ENCODE data around the gene TRIO. TPM values are rescaled to one million over a fixed set of nuclear protein-coding genes. Genes with fewer than 3 reads are reported as not detected.

TRIO gene
- total RNA-seq, 1 experiment from 2014 or later: 68.4 TPM

DNA sequence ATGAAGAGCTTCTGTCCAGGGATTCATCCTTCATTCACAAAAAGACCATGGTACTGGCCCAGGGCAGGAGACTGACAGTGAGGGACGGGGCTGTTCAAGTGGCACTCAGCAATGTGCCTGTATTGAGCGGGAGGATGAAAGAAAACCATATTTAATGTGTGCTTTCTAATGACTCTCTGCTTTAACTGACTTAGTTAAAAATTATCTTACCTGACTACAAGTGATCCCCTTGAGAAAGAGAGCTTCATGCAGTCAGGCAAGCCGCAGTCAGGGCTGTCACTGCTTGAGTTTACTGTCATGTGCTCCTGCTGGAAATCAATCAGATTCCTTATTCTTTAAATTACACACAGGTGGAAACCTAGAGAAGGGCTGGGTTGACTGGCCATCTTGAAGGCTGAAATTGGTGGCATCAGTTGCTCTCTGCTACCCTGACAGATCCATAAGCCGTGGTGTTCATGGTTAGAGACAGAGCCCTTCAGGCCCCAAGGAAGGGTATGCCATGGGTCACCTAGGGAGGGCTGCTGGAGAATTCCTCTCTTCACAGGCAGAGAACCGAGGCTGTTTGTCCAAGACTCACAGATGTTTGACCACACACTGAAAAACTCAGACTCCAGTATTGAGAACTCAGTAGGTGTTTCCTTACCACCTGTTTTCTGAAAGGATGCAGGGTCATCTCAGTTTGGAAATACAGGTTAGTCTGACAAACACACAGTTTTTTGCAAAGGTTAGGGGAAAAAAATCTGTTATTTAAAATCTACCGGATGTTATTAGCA lies 70.9 kb downstream of the TRIO start:
- Histone ChIP-seq H2AFZ (ENCODE audit: low read depth, low read length, poor library complexity, severe bottlenecking) (no peak overlapping the region), H3K27ac (ENCODE audit: low read depth, low read length) (no peak overlapping the region), H3K4me1 (ENCODE audit: control insufficient read depth in 1 of 2, insufficient read depth in 2 of 2, low read length in 2 of 2) (peaks cover 8 to 13% of the 10 kb centered on the region in 2 experiments; a peak in 3 of 4 replicates), H3K4me2 (ENCODE audit: low read length) (no peak overlapping the region), H3K27me3 (ENCODE audit: insufficient read depth, low read length) (no peaks in the 10 kb centered on the region), H3K9me2 (ENCODE audit: insufficient read depth) (no peaks in the 10 kb centered on the region), H3K4me3 (replicated peaks in 1 of 2; ENCODE audit: low read depth in 1 of 2, low read length in 2 of 2) (no peak overlapping the region), H4K20me1 (ENCODE audit: insufficient read depth) (peaks cover 17% of the 10 kb centered on the region; the same call in 1 of the 2 replicates), H3K9me3 (ENCODE audit: control insufficient read depth in 1 of 2, insufficient read depth in 1 of 2, low read depth in 1 of 2, low read length in 2 of 2) (no peaks in the 10 kb centered on the region), H3K36me3 (ENCODE audit: control insufficient read depth in 1 of 2, insufficient read depth in 2 of 2, low read length in 2 of 2) (no peaks in the 10 kb centered on the region), H3K9ac (ENCODE audit: low read length) (no peak overlapping the region), H3K79me2 (ENCODE audit: insufficient read depth, low read length) (peaks cover 99% of the 10 kb centered on the region)
- TF ChIP-seq POLR2AphosphoS5 (IDR thresholded peaks at IDR 0.05; ENCODE audit: low read depth, low read length) (no peak), FOSL1 (IDR thresholded peaks at IDR 0.05; ENCODE audit: low read depth) (no peak), ZFX (IDR thresholded peaks at IDR 0.05) (no peak), SIN3A (IDR thresholded peaks at IDR 0.05; ENCODE audit: low read depth) (no peak), EGR1 (IDR thresholded peaks at IDR 0.05; ENCODE audit: low read depth) (no peak)
- TF ChIP-seq, protein P1, sequence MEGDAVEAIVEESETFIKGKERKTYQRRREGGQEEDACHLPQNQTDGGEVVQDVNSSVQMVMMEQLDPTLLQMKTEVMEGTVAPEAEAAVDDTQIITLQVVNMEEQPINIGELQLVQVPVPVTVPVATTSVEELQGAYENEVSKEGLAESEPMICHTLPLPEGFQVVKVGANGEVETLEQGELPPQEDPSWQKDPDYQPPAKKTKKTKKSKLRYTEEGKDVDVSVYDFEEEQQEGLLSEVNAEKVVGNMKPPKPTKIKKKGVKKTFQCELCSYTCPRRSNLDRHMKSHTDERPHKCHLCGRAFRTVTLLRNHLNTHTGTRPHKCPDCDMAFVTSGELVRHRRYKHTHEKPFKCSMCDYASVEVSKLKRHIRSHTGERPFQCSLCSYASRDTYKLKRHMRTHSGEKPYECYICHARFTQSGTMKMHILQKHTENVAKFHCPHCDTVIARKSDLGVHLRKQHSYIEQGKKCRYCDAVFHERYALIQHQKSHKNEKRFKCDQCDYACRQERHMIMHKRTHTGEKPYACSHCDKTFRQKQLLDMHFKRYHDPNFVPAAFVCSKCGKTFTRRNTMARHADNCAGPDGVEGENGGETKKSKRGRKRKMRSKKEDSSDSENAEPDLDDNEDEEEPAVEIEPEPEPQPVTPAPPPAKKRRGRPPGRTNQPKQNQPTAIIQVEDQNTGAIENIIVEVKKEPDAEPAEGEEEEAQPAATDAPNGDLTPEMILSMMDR (IDR thresholded peaks at IDR 0.05 in 2 of 3, conservative IDR thresholded peaks at IDR 0.05 in 1 of 3; ENCODE audit: borderline replicate concordance in 1 of 3, insufficient read depth in 1 of 3, low read depth in 2 of 3, low read length in 2 of 3): no peak
- POLR2A ChIA-PET: no interaction called here
- CTCF ChIA-PET: no interaction called here
- ATAC-seq: no peak
- RAD21 ChIA-PET (ENCODE audit: low non-redundant PET in 1 of 2, low total read pairs in 2 of 2, uncharacterized antibody in 2 of 2, unreplicated experiment in 2 of 2): no interaction called here
- no peak for DNase-seq (ENCODE audit: low read depth, low spot score)
- intact Hi-C loops (cut with micrococcal nuclease): no loop called here
- no TSS peak for BruUV-seq (replicated peaks)

DNA sequence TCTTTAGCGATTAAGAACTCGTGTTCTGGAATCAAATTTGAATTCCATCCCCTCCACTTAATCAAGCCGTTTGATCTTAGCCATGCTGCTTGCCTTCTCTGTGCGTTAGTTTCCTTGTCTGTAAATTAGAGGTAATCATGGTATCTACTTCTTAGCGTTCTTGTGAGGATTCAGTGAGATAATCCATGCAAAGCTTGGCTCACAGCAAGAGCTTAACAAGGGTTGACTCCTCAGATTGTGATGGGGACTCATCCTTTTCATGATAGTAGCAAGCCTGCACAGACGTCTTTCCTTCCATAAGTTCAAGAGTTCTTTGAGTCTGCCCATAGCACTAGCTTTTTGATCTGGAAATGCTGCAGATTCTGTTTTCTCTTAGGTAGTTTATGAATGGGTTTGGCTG lies 72.8 kb downstream of the TRIO start:
- no peak overlapping the region for H3K27ac ChIP-seq (ENCODE audit: low read depth, low read length)
- peaks cover 17% of the 10 kb centered on the region; the same call in 1 of the 2 replicates for H4K20me1 ChIP-seq (ENCODE audit: insufficient read depth)
- no peaks in the 10 kb centered on the region for H3K9me2 ChIP-seq (ENCODE audit: insufficient read depth)
- RAD21 ChIA-PET (ENCODE audit: low non-redundant PET in 1 of 2, low total read pairs in 2 of 2, uncharacterized antibody in 2 of 2, unreplicated experiment in 2 of 2): no interaction called here
- intact Hi-C loops (cut with micrococcal nuclease): no loop called here
- no peak overlapping the region for H3K4me3 ChIP-seq (replicated peaks in 1 of 2; ENCODE audit: low read depth in 1 of 2, low read length in 2 of 2)
- H3K9me3 ChIP-seq (ENCODE audit: control insufficient read depth in 1 of 2, insufficient read depth in 1 of 2, low read depth in 1 of 2, low read length in 2 of 2): no peaks in the 10 kb centered on the region
- H3K9ac ChIP-seq (ENCODE audit: low read length): no peak overlapping the region
- POLR2A ChIA-PET: no interaction called here
- no peak overlapping the region for H2AFZ ChIP-seq (ENCODE audit: low read depth, low read length, poor library complexity, severe bottlenecking)
- no peaks in the 10 kb centered on the region for H3K36me3 ChIP-seq (ENCODE audit: control insufficient read depth in 1 of 2, insufficient read depth in 2 of 2, low read length in 2 of 2)
- H3K4me2 ChIP-seq (ENCODE audit: low read length): no peak overlapping the region
- H3K79me2 ChIP-seq (ENCODE audit: insufficient read depth, low read length): peaks cover 97% of the 10 kb centered on the region
- no TSS peak for BruUV-seq (replicated peaks)
- DNase-seq (ENCODE audit: low read depth, low spot score) (no peak), ATAC-seq (no peak)
- CTCF ChIA-PET: no interaction called here
- H3K4me1 ChIP-seq (ENCODE audit: control insufficient read depth in 1 of 2, insufficient read depth in 2 of 2, low read length in 2 of 2): peaks cover 8 to 13% of the 10 kb centered on the region in 2 experiments; a peak in 3 of 4 replicates
- TF ChIP-seq ELF1 (IDR thresholded peaks at IDR 0.05; ENCODE audit: borderline replicate concordance, low read depth): no peak
- TF ChIP-seq, protein P2, sequence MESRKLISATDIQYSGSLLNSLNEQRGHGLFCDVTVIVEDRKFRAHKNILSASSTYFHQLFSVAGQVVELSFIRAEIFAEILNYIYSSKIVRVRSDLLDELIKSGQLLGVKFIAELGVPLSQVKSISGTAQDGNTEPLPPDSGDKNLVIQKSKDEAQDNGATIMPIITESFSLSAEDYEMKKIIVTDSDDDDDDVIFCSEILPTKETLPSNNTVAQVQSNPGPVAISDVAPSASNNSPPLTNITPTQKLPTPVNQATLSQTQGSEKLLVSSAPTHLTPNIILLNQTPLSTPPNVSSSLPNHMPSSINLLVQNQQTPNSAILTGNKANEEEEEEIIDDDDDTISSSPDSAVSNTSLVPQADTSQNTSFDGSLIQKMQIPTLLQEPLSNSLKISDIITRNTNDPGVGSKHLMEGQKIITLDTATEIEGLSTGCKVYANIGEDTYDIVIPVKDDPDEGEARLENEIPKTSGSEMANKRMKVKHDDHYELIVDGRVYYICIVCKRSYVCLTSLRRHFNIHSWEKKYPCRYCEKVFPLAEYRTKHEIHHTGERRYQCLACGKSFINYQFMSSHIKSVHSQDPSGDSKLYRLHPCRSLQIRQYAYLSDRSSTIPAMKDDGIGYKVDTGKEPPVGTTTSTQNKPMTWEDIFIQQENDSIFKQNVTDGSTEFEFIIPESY (IDR thresholded peaks at IDR 0.05; ENCODE audit: extremely low read depth, insufficient replicate concordance, low read length): no peak
- TF ChIP-seq CBX3 (IDR thresholded peaks at IDR 0.05; ENCODE audit: low read depth): no peak
- TF ChIP-seq, protein P1 (IDR thresholded peaks at IDR 0.05 in 2 of 3, conservative IDR thresholded peaks at IDR 0.05 in 1 of 3; ENCODE audit: borderline replicate concordance in 1 of 3, insufficient read depth in 1 of 3, low read depth in 2 of 3, low read length in 2 of 3): no peak
- no peaks in the 10 kb centered on the region for H3K27me3 ChIP-seq (ENCODE audit: insufficient read depth, low read length)

Measured in HCT116 (cell line).